ENCODE results near the gene OR4D11.

DNA sequence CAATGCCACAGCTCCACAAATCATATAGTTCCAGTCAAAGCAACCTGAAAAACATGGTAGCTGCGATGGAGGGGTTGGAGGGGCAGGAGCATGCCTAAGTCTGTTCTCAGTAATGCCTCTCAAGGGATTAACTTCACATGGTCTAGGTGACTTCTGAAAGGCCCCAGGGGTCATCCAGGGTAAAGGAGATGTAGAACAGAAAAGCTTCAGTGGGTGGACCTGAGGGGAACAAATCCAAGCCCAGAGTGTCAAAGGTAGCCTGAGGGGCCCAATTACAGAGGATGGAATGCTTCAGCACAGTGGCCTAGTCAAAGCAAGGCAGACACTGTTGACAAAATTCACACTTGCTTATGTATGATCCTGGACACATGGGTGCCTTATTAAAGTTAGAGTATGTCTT is 31.3 kb downstream of the OR4D11 start:
- TF ChIP-seq POLR2A (IDR thresholded peaks at IDR 0.05): no peak
- TF ChIP-seq, protein P1, sequence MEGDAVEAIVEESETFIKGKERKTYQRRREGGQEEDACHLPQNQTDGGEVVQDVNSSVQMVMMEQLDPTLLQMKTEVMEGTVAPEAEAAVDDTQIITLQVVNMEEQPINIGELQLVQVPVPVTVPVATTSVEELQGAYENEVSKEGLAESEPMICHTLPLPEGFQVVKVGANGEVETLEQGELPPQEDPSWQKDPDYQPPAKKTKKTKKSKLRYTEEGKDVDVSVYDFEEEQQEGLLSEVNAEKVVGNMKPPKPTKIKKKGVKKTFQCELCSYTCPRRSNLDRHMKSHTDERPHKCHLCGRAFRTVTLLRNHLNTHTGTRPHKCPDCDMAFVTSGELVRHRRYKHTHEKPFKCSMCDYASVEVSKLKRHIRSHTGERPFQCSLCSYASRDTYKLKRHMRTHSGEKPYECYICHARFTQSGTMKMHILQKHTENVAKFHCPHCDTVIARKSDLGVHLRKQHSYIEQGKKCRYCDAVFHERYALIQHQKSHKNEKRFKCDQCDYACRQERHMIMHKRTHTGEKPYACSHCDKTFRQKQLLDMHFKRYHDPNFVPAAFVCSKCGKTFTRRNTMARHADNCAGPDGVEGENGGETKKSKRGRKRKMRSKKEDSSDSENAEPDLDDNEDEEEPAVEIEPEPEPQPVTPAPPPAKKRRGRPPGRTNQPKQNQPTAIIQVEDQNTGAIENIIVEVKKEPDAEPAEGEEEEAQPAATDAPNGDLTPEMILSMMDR (IDR thresholded peaks at IDR 0.05): no peak

All from Peyer's patch (tissue), 4 donors.